HEK293 (cell line): Measurements from ENCODE around the gene BUB1B.

Experiments used
- CTCF ChIA-PET: fragments of 350-600 bp; formaldehyde crosslinking; extraction: SDS; loops from one replicate; lab custom pipeline; 2021; ENCODE audit warnings: antibody characterized with exemption; lab: Yijun Ruan, JAX
- POLR2A ChIA-PET: fragments of 300-600 bp; formaldehyde crosslinking; extraction: SDS; loops from one replicate; lab custom pipeline; 2020; ENCODE audit warnings: antibody characterized with exemption, inconsistent platforms; lab: Yijun Ruan, JAX
- H3K27ac ChIP-seq: fragments of 200-500 bp; sonication (Bioruptor generic); 2 replicates; pipeline ENCODE4 v1.5.1; 2014; ENCODE audit warnings: low read depth, low read length, control low read depth, inconsistent platforms; ENCODE audit errors: extremely low read depth
- H3K36me3 ChIP-seq, 2 experiments: fragments of 200-500 bp in 1 of 2; sonication (Bioruptor generic) in 1 of 2; 1 replicate in 1 of 2; 2 replicates in 1 of 2; pipeline ENCODE4 v1.5.1; 2014 to 2017; ENCODE audit warnings: inconsistent platforms in 2 of 2, low read length in 2 of 2; ENCODE audit not compliant: control insufficient read depth in 2 of 2, insufficient read depth in 1 of 2
- H3K4me1 ChIP-seq: fragments of 200-500 bp; sonication (Bioruptor generic); 2 replicates; pipeline ENCODE4 v1.5.1; 2014; ENCODE audit warnings: mild to moderate bottlenecking, low read length, inconsistent platforms; ENCODE audit not compliant: control insufficient read depth, insufficient read depth
- H3K4me3 ChIP-seq: 2 replicates; pipeline ENCODE4 v1.5.1; 2011; ENCODE audit warnings: low read depth, mild to moderate bottlenecking, control low read depth, low read length, moderate library complexity
- H3K9me3 ChIP-seq: fragments of 200-500 bp; sonication (Bioruptor generic); 2 replicates; pipeline ENCODE4 v1.5.1; 2014; ENCODE audit warnings: low read depth, low read length, inconsistent platforms; ENCODE audit not compliant: control insufficient read depth, insufficient read depth
- HOXA7 ChIP-seq: sonication (generic); formaldehyde crosslinking; IDR thresholded peaks from 2 replicates; pipeline ENCODE4 v1.8.1; 2022; ENCODE audit warnings: missing genetic modification reagents, borderline replicate concordance
- OVOL3 ChIP-seq: fragments of 450-650 bp; formaldehyde crosslinking; IDR thresholded peaks from 2 replicates; pipeline ENCODE4 v1.5.1; 2016; ENCODE audit warnings: missing biosample characterization, missing genetic modification characterization
- ZBTB11 ChIP-seq: fragments of 450-650 bp; formaldehyde crosslinking; conservative IDR thresholded peaks from 2 replicates; pipeline ENCODE4 v1.5.1; 2016; ENCODE audit warnings: low read depth, missing biosample characterization, missing genetic modification characterization
- ZFP69B ChIP-seq: fragments of 450-650 bp; formaldehyde crosslinking; IDR thresholded peaks from 2 replicates; pipeline ENCODE4 v1.5.1; 2016; ENCODE audit warnings: missing biosample characterization, missing genetic modification characterization
- ZIC2 ChIP-seq: fragments of 450-650 bp; formaldehyde crosslinking; IDR thresholded peaks from 2 replicates; pipeline ENCODE4 v1.5.1; 2016; ENCODE audit warnings: missing biosample characterization, missing genetic modification characterization
- ZNF16 ChIP-seq: fragments of 450-650 bp; formaldehyde crosslinking; IDR thresholded peaks from 2 replicates; pipeline ENCODE4 v1.5.1; 2016; ENCODE audit warnings: low read depth, missing biosample characterization, missing genetic modification characterization
- ZNF280D ChIP-seq: fragments of 450-650 bp; formaldehyde crosslinking; IDR thresholded peaks from 2 replicates; pipeline ENCODE4 v1.5.1; 2016; ENCODE audit warnings: missing biosample characterization, missing genetic modification characterization
- ZNF404 ChIP-seq: fragments of 450-650 bp; formaldehyde crosslinking; IDR thresholded peaks from 2 replicates; pipeline ENCODE4 v1.5.1; 2017; ENCODE audit warnings: missing biosample characterization, missing genetic modification characterization
- ZNF416 ChIP-seq: fragments of 450-650 bp; formaldehyde crosslinking; IDR thresholded peaks from 2 replicates; pipeline ENCODE4 v1.5.1; 2016; ENCODE audit warnings: missing biosample characterization, missing genetic modification characterization
- ZNF510 ChIP-seq: fragments of 450-650 bp; formaldehyde crosslinking; IDR thresholded peaks from 2 replicates; pipeline ENCODE4 v1.5.1; 2018; ENCODE audit warnings: mild to moderate bottlenecking, missing genetic modification characterization, missing biosample characterization; ENCODE audit not compliant: insufficient replicate concordance
- ZNF692 ChIP-seq: fragments of 450-650 bp; formaldehyde crosslinking; IDR thresholded peaks from 2 replicates; pipeline ENCODE4 v1.5.1; 2016; ENCODE audit warnings: missing biosample characterization, missing genetic modification characterization
- ZNF768 ChIP-seq: fragments of 450-650 bp; formaldehyde crosslinking; IDR thresholded peaks from 2 replicates; pipeline ENCODE4 v1.5.1; 2018; ENCODE audit warnings: missing biosample characterization, mild to moderate bottlenecking, missing genetic modification characterization
- ZNF830 ChIP-seq: fragments of 450-650 bp; IDR thresholded peaks from 2 replicates; pipeline ENCODE4 v1.5.0; 2018; ENCODE audit warnings: missing biosample characterization, missing genetic modification characterization, low read depth, mild to moderate bottlenecking, moderate library complexity
- ZNF843 ChIP-seq: fragments of 450-650 bp; formaldehyde crosslinking; IDR thresholded peaks from 2 replicates; pipeline ENCODE4 v1.5.1; 2016; ENCODE audit warnings: missing biosample characterization, missing genetic modification characterization
- TF ChIP-seq, protein P1 (sequence below): fragments of 450-650 bp; formaldehyde crosslinking; IDR thresholded peaks from 2 replicates; pipeline ENCODE4; 2016; ENCODE audit warnings: missing biosample characterization, missing genetic modification characterization
- TF ChIP-seq, protein P2 (sequence below): fragments of 450-650 bp; formaldehyde crosslinking; IDR thresholded peaks from 2 replicates; pipeline ENCODE4 v1.5.1; 2016; ENCODE audit warnings: missing biosample characterization, missing genetic modification characterization

Gene BUB1B

DNA sequence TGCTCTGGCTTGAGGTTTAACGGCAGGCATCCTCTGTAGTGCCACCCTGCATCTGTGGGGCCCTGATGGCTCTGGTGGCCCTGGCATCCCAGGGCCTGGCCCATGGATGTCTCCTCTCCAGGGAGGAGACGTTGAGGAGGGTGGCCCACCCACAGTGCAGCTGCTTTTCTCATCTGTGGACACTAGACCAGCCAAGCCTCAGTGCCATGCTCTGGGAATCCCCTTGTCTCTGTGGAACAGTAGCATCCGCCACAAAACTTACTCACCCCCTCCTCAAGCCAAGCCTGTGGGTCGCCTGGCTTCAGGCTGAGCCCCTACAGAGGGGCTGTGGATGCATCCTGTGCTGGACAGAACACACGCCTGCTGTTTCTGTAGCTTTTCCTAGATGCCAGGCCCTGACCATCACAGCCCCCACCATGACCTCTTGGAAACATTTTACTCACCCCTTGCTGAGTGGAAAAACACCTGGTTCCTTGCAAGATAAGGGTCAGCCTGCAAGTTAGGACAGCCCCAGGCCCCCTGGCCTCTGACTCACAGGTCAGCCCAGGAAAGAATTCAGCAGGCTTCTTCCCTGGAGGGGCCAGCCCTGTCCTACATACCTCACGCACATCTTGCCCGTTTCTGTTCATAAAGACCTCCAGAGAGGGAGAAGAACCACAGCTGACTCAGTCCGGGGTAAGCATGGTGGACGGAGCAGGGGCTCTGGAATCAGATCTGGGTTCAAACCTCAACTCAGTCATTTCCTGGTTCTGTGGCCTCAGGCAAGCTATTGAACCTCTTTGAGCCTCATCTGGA, 97.0 kb downstream of the BUB1B start:
- ChIA-PET POLR2A (no interaction called here), CTCF (interaction anchor here (0.6 to 1.7 kb wide), 6 partner anchors 10 to 1483 kb away, joined by 3 to 9 read pairs (median 4); no protein-coding TSS in a partner anchor)
- TF ChIP-seq ZNF404 (tag by site-specific recombination) (no peak), ZIC2 (tag by site-specific recombination) (peak; percentile 12; the same call in 1 of the 2 replicates)
- TF ChIP-seq, protein P1, sequence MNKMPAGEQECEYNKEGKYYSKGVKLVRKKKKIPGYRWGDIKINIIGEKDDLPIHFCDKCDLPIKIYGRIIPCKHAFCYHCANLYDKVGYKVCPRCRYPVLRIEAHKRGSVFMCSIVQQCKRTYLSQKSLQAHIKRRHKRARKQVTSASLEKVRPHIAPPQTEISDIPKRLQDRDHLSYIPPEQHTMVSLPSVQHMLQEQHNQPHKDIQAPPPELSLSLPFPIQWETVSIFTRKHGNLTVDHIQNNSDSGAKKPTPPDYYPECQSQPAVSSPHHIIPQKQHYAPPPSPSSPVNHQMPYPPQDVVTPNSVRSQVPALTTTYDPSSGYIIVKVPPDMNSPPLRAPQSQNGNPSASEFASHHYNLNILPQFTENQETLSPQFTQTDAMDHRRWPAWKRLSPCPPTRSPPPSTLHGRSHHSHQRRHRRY, result no peak
- peaks cover 1% of the 10 kb centered on the region; the same call in 1 of the 2 replicates for H3K4me1 ChIP-seq
- no peaks in the 10 kb centered on the region for H3K9me3 ChIP-seq
- no peak overlapping the region for H3K4me3 ChIP-seq
- H3K36me3 ChIP-seq, result no peaks in the 10 kb centered on the region
- H3K27ac ChIP-seq, result no peak overlapping the region

GRCh38 chr15:40258544-40258943, 97.7 kb downstream of the BUB1B start:
- Histone ChIP-seq H3K4me3 (no peak overlapping the region), H3K9me3 (no peaks in the 10 kb centered on the region), H3K27ac (no peak overlapping the region), H3K4me1 (peaks cover 7% of the 10 kb centered on the region), H3K36me3 (no peaks in the 10 kb centered on the region)
- TF ChIP-seq ZNF510 (tag by site-specific recombination) (no peak), ZNF16 (tag by site-specific recombination) (no peak), OVOL3 (tag by site-specific recombination) (no peak), ZNF280D (tag by site-specific recombination) (no peak), ZFP69B (tag by site-specific recombination) (no peak), ZNF768 (tag by site-specific recombination) (no peak), HOXA7 (no peak), ZNF692 (tag by site-specific recombination) (no peak), ZNF843 (tag by site-specific recombination) (no peak), ZNF830 (tag by site-specific recombination) (no peak), ZNF416 (tag by site-specific recombination) (no peak), ZBTB11 (no peak)
- TF ChIP-seq, protein P2, sequence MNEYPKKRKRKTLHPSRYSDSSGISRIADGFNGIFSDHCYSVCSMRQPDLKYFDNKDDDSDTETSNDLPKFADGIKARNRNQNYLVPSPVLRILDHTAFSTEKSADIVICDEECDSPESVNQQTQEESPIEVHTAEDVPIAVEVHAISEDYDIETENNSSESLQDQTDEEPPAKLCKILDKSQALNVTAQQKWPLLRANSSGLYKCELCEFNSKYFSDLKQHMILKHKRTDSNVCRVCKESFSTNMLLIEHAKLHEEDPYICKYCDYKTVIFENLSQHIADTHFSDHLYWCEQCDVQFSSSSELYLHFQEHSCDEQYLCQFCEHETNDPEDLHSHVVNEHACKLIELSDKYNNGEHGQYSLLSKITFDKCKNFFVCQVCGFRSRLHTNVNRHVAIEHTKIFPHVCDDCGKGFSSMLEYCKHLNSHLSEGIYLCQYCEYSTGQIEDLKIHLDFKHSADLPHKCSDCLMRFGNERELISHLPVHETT (tag by site-specific recombination), result no peak
- ChIA-PET CTCF (interaction anchor here (0.5 to 1.7 kb wide), 9 partner anchors 10 to 1483 kb away, joined by 3 to 9 read pairs (median 4); no protein-coding TSS in a partner anchor), POLR2A (no interaction called here)
